ENCODE results near the gene ADAP1.

DNA sequence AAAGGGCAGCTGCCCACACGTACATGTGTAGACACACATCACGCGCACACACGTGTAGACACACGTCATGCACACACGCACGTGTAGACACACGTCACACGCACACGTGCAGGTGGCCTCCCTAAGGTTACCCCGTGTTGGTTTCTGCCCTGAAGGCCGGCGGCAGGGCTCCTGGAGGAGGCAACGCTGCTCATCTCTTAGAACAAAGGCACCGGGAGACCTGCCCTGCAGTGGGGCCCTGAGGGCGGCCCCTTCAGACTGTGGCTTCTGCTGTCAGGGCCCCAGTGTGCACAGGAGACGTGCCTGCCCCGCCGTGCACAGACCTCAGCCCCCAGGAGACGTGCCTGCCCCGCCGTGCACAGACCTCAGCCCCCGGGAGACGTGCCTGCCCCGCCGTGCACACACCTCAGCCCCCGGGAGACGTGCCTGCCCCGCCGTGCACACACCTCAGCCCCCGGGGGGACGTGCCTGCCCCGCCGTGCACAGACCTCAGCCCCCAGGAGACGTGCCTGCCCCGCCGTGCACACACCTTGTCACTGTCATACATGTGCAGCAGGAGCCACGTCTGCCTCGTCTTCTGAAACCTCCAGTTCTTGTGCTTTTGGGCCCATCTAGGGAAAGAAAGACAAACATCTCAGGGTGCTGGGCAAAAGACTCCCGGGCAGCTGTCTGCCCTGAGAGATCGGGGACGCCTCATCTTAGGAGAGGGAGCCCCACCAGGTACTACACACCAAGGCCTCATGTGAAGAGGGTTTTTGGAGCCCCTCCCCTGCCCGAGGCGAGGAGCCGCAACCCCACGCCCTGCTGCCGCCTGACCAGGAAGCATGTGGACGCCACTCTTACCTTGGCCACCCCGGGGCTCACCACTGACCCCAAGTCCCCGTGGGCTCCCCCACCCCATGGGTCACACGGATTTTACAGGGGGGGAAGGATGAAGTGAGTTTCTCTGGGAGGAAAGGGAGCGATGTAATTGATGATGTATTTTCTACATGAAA lies 45.8 kb upstream of the ADAP1 start:
- TF ChIP-seq POLR2A (IDR thresholded peaks at IDR 0.05; ENCODE audit: low read depth) (no peak), POLR2AphosphoS5 (IDR thresholded peaks at IDR 0.05) (no peak), EP300 (IDR thresholded peaks at IDR 0.05) (no peak)
- TF ChIP-seq, protein P1, sequence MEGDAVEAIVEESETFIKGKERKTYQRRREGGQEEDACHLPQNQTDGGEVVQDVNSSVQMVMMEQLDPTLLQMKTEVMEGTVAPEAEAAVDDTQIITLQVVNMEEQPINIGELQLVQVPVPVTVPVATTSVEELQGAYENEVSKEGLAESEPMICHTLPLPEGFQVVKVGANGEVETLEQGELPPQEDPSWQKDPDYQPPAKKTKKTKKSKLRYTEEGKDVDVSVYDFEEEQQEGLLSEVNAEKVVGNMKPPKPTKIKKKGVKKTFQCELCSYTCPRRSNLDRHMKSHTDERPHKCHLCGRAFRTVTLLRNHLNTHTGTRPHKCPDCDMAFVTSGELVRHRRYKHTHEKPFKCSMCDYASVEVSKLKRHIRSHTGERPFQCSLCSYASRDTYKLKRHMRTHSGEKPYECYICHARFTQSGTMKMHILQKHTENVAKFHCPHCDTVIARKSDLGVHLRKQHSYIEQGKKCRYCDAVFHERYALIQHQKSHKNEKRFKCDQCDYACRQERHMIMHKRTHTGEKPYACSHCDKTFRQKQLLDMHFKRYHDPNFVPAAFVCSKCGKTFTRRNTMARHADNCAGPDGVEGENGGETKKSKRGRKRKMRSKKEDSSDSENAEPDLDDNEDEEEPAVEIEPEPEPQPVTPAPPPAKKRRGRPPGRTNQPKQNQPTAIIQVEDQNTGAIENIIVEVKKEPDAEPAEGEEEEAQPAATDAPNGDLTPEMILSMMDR (IDR thresholded peaks at IDR 0.05) = no peak
